Measurements from ENCODE around the gene HOXA7.
A peak's percentile ranks its signal among the peaks of the same experiment; 100 is the strongest.

HOXA7 gene

GRCh38 chr7:27158436-27159265 is 2.2 kb upstream of the HOXA7 start:
- DNase-seq, result no peak

- no peak for DNase-seq
These were observed 1.4 kb upstream of the HOXA7 start for GRCh38 chr7:27157702-27158431.

GRCh38 chr7:27156916-27157701 is 634 bp upstream of the HOXA7 start:
- no peak for DNase-seq

- DNase-seq, result no peak
These were observed 513 bp downstream of the HOXA7 start for GRCh38 chr7:27155816-27156507.

GRCh38 chr7:27154901-27155815 is 1.3 kb downstream of the HOXA7 start:
- DNase-seq, result no peak

- no peak for DNase-seq
These were observed 2.1 kb downstream of the HOXA7 start for GRCh38 chr7:27154369-27154768.

- no peak for DNase-seq
These were observed 2.9 kb downstream of the HOXA7 start for GRCh38 chr7:27153526-27153925.

- no peak for DNase-seq
These were observed 3.5 kb downstream of the HOXA7 start for GRCh38 chr7:27152816-27153442.

GRCh38 chr7:27151931-27152815 is 4.3 kb downstream of the HOXA7 start, which contains the start of gene HOXA3:
Gene HOXA3 (minus strand): TSS chr7:27152583. CDS start chr7:27110640, 41,943 bp downstream.
- no peak for DNase-seq

GRCh38 chr7:27151341-27151930 is 5.0 kb downstream of the HOXA7 start:
- DNase-seq, result no peak

- DNase-seq, result peak in 1 of 2 experiments; percentile 73
These were observed 5.7 kb downstream of the HOXA7 start for GRCh38 chr7:27150568-27151340.

- no peak for DNase-seq
These were observed 6.5 kb downstream of the HOXA7 start for GRCh38 chr7:27149842-27150567.

- DNase-seq, result no peak
These were observed 7.5 kb downstream of the HOXA7 start for GRCh38 chr7:27148756-27149641.

GRCh38 chr7:27148031-27148755 is 8.3 kb downstream of the HOXA7 start:
- no peak for DNase-seq

GRCh38 chr7:27147199-27148030 is 9.1 kb downstream of the HOXA7 start, which contains the start of gene HOXA6:
Gene HOXA6 (minus strand): TSS chr7:27147774. CDS start chr7:27147749, 25 bp downstream.
- no peak for DNase-seq

All from SW 1271 (cell line).